Measurements from ENCODE around the gene DESI1.

DNA sequence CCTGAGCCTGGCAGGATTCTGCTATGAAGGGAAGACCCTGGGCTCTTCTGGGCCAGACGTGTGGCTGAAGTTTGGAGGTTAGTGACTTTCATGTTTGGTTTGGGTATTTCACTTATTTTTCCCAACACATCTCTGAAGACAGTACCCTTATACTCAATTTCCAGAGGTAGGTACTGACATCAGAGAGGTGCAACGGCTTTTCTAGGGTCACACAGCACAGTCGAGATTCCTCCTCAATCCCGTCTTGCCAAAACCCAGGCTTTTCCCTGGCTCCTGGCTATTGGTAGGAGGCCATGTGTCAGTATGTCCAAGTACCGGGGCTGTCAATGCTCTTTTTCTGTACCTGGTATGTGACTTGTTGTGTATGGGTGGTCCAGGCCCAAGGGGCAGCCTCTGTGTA lies 25.1 kb downstream of the DESI1 start:
- TF ChIP-seq, protein P1, sequence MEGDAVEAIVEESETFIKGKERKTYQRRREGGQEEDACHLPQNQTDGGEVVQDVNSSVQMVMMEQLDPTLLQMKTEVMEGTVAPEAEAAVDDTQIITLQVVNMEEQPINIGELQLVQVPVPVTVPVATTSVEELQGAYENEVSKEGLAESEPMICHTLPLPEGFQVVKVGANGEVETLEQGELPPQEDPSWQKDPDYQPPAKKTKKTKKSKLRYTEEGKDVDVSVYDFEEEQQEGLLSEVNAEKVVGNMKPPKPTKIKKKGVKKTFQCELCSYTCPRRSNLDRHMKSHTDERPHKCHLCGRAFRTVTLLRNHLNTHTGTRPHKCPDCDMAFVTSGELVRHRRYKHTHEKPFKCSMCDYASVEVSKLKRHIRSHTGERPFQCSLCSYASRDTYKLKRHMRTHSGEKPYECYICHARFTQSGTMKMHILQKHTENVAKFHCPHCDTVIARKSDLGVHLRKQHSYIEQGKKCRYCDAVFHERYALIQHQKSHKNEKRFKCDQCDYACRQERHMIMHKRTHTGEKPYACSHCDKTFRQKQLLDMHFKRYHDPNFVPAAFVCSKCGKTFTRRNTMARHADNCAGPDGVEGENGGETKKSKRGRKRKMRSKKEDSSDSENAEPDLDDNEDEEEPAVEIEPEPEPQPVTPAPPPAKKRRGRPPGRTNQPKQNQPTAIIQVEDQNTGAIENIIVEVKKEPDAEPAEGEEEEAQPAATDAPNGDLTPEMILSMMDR (conservative IDR thresholded peaks at IDR 0.05; ENCODE audit: low read length) = no peak
- no peak for TF ChIP-seq EZH2phosphoT487 (IDR thresholded peaks at IDR 0.05; ENCODE audit: borderline replicate concordance)

Measured in Loucy (cell line).